ENCODE measurements around the gene SF3B5.

SF3B5 gene

DNA sequence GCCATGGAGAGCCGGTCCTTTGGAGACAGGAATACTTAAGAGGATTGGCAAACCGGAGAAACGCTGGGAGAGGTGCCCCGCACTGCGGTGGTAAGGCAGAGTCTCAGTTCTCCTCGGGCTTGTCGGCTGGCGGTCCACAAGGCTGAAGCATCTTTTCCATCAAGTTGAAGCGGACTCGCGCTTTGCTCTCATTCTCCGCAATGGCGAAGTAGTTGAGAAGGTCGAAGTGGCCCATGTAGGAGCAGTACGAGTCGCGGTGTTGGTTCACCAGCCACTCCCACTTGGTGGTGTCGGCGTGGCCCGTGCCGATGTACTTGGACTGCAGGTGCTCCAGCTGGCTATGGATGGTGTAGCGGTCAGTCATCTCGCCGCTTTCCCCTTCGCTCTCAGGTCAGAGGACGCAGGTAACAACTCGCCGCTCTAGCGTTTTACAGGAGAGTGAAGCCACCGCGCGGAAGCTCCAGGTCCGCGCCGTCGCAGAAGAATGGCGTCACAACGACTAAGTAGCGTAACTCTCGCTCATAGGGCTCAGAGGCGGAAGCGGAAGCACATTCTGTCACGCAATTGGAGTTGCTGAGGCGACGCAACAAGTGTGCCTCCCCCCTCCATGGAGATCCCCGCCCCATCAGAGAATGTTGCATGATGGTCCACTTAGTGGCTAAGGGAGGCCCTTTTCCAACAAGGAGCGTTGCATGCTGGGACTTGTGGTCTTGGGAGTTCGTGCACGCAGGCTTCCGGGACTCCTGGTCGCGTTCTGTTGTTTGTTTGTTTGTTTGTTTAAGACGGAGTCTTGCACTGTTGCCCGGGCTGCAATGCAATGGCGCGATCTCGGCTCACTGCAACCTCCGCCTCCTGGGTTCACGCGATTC is at the start of gene SF3B5:
SF3B5 (minus strand) TSS at position 440 of the 869 bp plus-strand sequence; CDS start at position 364, 76 bp downstream.
- peak; percentile 99 for DNase-seq (ENCODE audit: extremely low read depth, low read depth)
- TF ChIP-seq, protein P1, sequence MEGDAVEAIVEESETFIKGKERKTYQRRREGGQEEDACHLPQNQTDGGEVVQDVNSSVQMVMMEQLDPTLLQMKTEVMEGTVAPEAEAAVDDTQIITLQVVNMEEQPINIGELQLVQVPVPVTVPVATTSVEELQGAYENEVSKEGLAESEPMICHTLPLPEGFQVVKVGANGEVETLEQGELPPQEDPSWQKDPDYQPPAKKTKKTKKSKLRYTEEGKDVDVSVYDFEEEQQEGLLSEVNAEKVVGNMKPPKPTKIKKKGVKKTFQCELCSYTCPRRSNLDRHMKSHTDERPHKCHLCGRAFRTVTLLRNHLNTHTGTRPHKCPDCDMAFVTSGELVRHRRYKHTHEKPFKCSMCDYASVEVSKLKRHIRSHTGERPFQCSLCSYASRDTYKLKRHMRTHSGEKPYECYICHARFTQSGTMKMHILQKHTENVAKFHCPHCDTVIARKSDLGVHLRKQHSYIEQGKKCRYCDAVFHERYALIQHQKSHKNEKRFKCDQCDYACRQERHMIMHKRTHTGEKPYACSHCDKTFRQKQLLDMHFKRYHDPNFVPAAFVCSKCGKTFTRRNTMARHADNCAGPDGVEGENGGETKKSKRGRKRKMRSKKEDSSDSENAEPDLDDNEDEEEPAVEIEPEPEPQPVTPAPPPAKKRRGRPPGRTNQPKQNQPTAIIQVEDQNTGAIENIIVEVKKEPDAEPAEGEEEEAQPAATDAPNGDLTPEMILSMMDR (IDR thresholded peaks at IDR 0.05; ENCODE audit: low read depth, low read length) = no peak; the same call in 1 of the 2 replicates

- TF ChIP-seq, protein P1 (IDR thresholded peaks at IDR 0.05; ENCODE audit: low read depth, low read length) = no peak
- no peak for DNase-seq (ENCODE audit: extremely low read depth, low read depth)
Measured at GRCh38 chr6:144144996-144145395, 49.6 kb upstream of the SF3B5 start.

- DNase-seq (ENCODE audit: extremely low read depth, low read depth) = no peak
- TF ChIP-seq, protein P1 (IDR thresholded peaks at IDR 0.05; ENCODE audit: low read depth, low read length) = no peak
Measured at GRCh38 chr6:144143878-144144277, 48.5 kb upstream of the SF3B5 start.

GRCh38 chr6:144143106-144143505 is 47.7 kb upstream of the SF3B5 start:
- TF ChIP-seq, protein P1 (IDR thresholded peaks at IDR 0.05; ENCODE audit: low read depth, low read length) = no peak
- no peak for DNase-seq (ENCODE audit: extremely low read depth, low read depth)

- TF ChIP-seq, protein P1 (IDR thresholded peaks at IDR 0.05; ENCODE audit: low read depth, low read length) = no peak
- no peak for DNase-seq (ENCODE audit: extremely low read depth, low read depth)
Measured at GRCh38 chr6:144141470-144141869, 46.1 kb upstream of the SF3B5 start.

- no peak for DNase-seq (ENCODE audit: extremely low read depth, low read depth)
- TF ChIP-seq, protein P1 (IDR thresholded peaks at IDR 0.05; ENCODE audit: low read depth, low read length) = no peak
Measured at GRCh38 chr6:144140867-144141266, 45.5 kb upstream of the SF3B5 start.

GRCh38 chr6:144139817-144140216 is 44.4 kb upstream of the SF3B5 start:
- DNase-seq (ENCODE audit: extremely low read depth, low read depth) = no peak

More at GRCh38 chr6:144139817-144140216, 44.4 kb upstream of the SF3B5 start:
- TF ChIP-seq, protein P1 (IDR thresholded peaks at IDR 0.05; ENCODE audit: low read depth, low read length) = no peak
